ENCODE data around the gene DHRS7.

DNA sequence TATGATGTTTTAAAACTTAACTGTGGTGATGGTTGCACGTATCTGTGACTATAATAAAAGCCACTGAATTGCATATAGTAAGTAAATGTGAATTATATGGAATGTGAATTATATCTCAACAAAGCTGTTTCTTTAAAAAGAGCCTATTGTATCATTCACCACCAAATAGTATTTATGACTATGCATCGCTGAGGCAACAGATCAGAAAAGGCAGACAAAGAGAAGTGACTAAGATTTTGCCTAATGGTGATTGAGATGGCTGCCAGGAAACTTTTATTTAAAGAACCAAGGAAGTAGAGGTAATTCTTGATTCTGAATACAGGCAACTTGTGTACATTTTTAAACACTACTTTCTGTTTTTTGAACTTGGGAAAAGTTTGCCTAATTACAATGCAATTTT lies 31.7 kb downstream of the DHRS7 start:
- TF ChIP-seq, protein P1, sequence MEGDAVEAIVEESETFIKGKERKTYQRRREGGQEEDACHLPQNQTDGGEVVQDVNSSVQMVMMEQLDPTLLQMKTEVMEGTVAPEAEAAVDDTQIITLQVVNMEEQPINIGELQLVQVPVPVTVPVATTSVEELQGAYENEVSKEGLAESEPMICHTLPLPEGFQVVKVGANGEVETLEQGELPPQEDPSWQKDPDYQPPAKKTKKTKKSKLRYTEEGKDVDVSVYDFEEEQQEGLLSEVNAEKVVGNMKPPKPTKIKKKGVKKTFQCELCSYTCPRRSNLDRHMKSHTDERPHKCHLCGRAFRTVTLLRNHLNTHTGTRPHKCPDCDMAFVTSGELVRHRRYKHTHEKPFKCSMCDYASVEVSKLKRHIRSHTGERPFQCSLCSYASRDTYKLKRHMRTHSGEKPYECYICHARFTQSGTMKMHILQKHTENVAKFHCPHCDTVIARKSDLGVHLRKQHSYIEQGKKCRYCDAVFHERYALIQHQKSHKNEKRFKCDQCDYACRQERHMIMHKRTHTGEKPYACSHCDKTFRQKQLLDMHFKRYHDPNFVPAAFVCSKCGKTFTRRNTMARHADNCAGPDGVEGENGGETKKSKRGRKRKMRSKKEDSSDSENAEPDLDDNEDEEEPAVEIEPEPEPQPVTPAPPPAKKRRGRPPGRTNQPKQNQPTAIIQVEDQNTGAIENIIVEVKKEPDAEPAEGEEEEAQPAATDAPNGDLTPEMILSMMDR (IDR thresholded peaks at IDR 0.05) = no peak
- TF ChIP-seq POLR2A (IDR thresholded peaks at IDR 0.05) = no peak
